C4-2B (cell line): ENCODE data around the gene PON2.

Source experiments
- H3K27ac ChIP-seq: fragments of 450-650 bp; 2 replicates; pipeline ENCODE4 v1.5.1; 2017
- CTCF ChIP-seq: fragments of 450-650 bp; conservative IDR thresholded peaks from 2 replicates; pipeline ENCODE4 v1.5.1; 2017; ENCODE audit warnings: mild to moderate bottlenecking
- ZFX ChIP-seq: fragments of 450-650 bp; IDR thresholded peaks from 2 replicates; pipeline ENCODE4 v1.6.1; 2017

PON2 gene

DNA sequence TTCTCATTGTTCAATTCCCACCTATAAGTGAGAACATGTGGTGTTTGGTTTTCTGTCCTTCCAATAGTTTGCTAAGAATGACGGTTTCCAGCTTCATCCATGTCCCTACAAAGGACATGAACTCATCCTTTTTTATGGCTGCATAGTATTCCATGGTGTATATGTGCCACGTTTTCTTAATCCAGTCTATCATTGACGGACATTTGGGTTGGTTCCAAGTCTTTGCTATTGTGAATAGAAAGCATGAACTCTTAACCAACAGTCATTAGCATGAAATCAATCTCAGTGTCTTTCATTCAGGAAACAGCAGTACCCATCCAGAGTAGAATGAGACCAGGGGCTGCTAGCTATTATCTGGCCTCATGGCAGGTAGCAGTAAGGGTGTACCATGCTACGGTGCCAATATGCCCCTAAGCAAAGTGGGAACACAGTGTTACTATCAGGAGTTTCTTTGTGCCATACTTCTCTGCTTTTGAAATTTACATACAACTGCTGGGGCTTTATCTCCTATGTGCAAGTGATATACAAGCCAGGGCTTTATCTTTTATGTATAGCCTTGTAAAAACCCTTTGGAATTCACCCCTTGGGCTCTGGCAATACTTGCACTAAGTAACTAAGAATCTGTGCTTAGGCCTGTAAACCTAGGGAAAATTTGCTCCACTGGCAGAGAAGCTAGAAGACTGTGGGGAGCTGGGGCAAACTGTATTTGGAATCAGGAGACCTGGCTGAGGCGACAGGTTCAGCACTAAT lies 5.4 kb downstream of the PON2 start:
- TF ChIP-seq CTCF (no peak), ZFX (no peak)
- no peak overlapping the region for H3K27ac ChIP-seq

- TF ChIP-seq CTCF (no peak), ZFX (no peak)
- H3K27ac ChIP-seq = no peak overlapping the region
These were observed 6.8 kb downstream of the PON2 start for GRCh38 chr7:95427914-95428516.

DNA sequence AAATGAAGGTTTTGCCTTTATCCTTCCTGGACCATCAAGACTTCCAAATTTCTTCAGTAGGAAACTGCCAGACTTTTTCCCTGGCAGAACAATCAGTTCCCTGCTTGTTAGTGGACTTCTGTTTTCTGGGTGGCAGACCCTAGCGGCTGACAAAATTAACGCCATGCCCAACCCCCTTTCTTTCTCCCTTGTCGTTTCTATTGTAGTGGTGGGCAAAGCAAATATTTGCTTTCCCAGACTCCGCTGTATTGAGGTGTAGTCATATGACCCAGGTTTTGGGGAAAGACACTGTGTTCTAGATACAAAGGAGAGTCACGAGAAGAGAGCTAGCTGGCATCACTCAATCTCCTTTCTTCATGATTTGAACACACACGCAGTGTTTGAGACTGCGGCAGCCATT lies 7.7 kb downstream of the PON2 start:
- TF ChIP-seq CTCF (no peak), ZFX (no peak)
- no peak overlapping the region for H3K27ac ChIP-seq

DNA sequence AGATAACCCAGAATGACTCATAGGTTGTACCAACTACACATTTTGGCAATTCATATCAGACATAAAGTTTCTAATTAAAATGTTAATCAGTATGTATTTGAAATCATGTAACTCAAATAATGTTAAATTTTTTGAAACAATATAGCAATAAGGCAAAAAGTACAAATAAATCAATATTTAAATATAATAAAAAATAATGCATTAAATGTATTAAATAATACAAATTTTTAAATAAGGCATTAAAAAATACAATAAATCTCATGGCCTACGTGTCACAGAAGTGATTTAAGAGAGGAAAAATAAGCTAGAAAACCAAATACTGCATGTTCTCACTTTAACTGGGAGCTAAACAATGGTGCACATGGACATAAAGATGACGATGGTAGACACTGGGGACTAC lies 9.1 kb downstream of the PON2 start:
- TF ChIP-seq ZFX = no peak
- no peak for TF ChIP-seq CTCF
- H3K27ac ChIP-seq = no peak overlapping the region

GRCh38 chr7:95424716-95425115 lies 10.1 kb downstream of the PON2 start:
- no peak for TF ChIP-seq CTCF
- no peak for TF ChIP-seq ZFX

DNA sequence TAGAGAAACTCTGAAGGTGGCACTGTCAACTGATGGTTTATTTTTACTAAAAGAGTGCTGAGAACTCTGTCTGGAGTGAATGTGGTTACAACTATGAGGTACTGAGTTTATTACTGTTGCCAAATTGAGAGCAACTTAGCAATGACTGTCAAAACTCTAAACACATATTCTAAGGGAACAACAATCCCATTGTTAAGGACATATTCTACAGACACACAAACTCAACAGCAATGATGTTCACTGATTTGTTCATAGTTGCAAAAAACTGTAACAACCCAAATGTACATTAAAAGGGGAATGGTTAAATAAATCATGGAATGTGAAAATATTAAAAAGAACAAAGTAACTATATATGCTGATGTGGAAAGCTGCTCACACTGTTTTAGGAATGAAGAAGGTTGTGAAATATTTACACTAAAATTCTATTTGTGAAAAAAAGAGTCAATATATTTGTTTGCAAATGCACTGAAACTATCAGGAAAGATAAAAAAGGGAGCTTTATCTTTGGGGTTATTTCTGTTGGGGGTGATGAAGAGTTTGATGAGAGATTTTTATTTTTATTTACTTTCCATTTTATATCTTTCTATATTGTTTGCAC lies 12.9 kb downstream of the PON2 start:
- TF ChIP-seq ZFX = no peak
- no peak overlapping the region for H3K27ac ChIP-seq

More at GRCh38 chr7:95424716-95425115, 10.1 kb downstream of the PON2 start:
- no peak overlapping the region for H3K27ac ChIP-seq

GRCh38 chr7:95421000-95421846 lies 13.6 kb downstream of the PON2 start:
- no peak overlapping the region for H3K27ac ChIP-seq
- TF ChIP-seq ZFX = no peak
- TF ChIP-seq CTCF = no peak
